ENCODE data around the gene DPP10.

- TF ChIP-seq POLR2A (IDR thresholded peaks at IDR 0.05) (no peak), CTCF (IDR thresholded peaks at IDR 0.05) (no peak), POLR2AphosphoS5 (IDR thresholded peaks at IDR 0.05) (no peak)
These were observed 1193.0 kb downstream of the DPP10 start for GRCh38 chr2:115635430-115635829.
